LNCAP (cell line): Measurements from ENCODE around the gene FGF16.

Source experiments
- TF ChIP-seq, protein P1 (sequence below): fragments of 450-650 bp; IDR thresholded peaks from 2 replicates; pipeline ENCODE4 v1.5.1; 2017; ENCODE audit warnings: mild to moderate bottlenecking

The FGF16 gene

DNA sequence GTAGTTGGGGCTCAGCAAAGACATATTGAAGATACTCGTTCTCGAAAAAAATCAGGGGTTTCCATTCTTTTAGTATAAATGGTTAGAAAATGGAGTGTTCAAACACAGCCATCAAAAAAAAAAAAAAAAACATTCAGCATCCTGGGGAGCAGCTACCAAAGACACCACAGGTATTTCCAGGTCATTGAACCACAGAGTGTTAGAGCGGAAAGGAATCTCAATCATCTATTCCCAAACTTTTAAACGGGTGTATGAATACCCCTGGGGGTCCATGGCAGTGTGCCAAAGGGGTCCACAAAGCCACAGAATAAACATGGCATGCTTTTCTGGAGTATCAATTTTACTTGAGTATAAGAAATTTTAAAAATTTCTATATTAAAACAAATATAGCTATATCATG is 6.9 kb upstream of the FGF16 start:
- TF ChIP-seq, protein P1, sequence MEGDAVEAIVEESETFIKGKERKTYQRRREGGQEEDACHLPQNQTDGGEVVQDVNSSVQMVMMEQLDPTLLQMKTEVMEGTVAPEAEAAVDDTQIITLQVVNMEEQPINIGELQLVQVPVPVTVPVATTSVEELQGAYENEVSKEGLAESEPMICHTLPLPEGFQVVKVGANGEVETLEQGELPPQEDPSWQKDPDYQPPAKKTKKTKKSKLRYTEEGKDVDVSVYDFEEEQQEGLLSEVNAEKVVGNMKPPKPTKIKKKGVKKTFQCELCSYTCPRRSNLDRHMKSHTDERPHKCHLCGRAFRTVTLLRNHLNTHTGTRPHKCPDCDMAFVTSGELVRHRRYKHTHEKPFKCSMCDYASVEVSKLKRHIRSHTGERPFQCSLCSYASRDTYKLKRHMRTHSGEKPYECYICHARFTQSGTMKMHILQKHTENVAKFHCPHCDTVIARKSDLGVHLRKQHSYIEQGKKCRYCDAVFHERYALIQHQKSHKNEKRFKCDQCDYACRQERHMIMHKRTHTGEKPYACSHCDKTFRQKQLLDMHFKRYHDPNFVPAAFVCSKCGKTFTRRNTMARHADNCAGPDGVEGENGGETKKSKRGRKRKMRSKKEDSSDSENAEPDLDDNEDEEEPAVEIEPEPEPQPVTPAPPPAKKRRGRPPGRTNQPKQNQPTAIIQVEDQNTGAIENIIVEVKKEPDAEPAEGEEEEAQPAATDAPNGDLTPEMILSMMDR, result no peak

DNA sequence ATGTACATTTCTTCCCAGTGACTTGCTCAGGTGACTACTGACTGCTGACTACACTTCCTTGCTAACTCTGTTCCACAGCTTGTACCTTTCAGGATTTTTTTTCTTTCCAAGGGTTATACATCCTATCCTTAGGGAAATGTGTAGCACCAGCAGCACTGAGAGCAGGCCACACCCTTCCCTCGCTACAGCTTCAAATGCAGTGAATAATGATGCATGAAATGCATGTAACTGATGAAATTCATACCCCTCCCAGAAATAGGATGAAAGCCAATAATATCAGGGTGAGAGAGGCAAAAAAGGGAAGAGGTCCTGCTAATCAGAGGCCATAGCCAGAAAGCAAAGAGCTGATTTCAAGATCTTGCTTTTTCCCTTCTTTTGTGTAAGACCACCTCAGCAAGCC is 6.2 kb upstream of the FGF16 start:
- TF ChIP-seq, protein P1, result no peak

DNA sequence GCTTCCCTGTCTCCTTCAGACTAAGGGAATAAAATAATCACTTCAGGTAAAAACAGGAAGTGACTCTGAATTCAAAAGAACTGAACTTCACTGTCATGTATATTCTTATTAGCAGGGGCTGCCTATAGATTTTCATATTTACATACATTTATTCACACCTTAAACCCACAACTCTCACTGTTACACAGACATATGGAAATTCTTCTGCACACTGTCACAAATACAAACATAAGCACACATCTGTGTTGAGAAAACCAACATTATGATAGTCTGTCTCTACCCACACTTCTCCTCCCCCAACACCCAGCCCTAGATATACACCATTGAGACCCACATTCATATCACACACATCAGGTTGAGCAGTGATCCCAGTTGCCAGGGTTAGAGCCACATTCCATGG is 5.7 kb upstream of the FGF16 start:
- TF ChIP-seq, protein P1, result no peak

DNA sequence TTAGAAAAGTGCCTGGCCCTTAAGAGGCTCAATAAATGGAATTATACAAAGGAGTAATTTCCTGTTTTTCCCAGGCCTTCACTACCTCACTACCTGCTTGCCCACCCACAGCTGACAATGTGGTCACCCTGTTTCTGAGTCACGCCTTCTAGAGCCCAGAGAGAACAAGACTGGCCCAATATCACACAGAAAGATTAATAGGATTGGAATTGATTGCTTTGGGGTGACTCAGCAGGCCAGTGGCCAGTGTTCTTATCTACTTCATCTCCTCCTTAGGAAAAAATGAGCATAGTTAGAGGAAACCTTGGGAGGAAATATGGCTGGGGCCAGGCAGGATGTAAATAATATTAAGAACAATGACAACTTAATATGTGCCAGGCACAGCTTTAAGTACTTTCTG is 4.5 kb upstream of the FGF16 start:
- TF ChIP-seq, protein P1, result no peak

DNA sequence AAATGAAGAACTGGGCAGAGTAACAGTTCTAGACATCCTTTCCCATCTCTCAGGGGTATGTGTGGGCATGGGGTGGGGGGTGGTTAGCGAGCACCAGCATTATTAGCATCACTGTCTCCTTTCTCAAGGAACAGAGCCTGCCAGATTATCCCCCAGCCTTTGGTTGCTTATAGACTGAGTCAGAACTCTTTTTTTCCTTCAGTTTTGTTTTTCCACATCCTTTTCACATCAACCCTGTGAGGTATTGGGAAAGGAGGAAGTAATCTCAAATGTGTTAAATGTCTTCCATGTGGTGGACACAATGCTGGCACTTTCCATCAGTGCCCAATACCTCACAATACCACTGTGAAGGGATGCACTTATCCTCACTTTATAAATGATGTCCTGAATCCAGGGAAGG is 3.1 kb upstream of the FGF16 start:
- TF ChIP-seq, protein P1, result no peak

DNA sequence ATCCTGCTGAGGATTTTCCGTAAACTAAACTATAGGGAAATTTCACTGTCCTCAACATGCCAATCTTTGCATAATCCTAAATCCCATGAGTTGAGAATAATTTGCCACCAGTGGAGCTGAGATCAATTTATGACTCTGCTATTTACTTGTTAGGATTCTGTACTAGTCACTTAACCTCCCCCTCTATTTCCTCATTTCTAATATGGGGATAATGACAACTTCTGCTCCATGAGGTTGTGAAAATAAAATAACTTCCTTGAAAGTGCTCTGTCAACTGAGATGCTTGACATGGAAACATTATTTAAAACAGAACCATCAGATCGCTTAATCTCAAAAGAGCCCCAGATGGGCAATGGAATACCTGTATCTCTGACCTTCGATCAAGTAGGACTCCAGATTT is 2.6 kb upstream of the FGF16 start:
- TF ChIP-seq, protein P1, result no peak

DNA sequence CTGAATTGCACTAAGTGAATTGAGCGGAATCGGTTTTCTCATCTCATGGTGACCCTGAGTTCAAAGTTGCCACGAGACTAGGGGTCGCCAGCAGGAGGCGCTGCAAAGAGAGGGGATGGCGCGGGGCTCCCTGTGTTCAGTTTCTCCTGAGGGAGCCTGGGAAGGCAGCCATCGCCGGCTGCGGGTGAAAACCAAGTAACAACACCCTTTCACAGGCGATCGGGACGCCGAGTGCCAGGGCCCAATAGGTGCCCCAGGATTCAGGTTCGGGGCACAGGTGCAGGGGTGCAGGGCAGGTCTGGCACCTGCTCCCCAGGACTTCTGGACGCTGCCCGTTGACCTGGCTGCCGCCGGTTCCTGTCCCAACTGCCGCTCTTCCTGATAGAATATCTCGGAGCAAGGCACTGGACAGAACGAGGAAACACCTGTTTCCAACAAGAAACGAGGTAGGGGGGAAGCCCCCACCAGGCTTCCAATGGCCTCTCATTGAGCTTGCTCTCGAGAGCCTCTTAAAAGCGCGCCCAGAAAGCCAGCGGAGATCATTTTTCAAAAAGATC is 1.1 kb upstream of the FGF16 start:
- TF ChIP-seq, protein P1, result no peak
